H9 (cell line): ENCODE results near the gene LYPD5. TPM values are rescaled to one million over a fixed set of nuclear protein-coding genes. Genes with fewer than 3 reads are reported as not detected.

Experiments
- DNase-seq: peaks from one replicate; pipeline ENCODE4 v3.0.0-alpha.2; 2017
- H2AFZ ChIP-seq: one replicate; pipeline ENCODE4 v1.6.1; 2013; ENCODE audit warnings: mild to moderate bottlenecking, low read length, control low read depth, moderate library complexity
- H2AK5ac ChIP-seq: 2 replicates; pipeline ENCODE4 v1.6.1; 2013; ENCODE audit warnings: low read length, control low read depth, mixed read lengths; ENCODE audit not compliant: insufficient read length
- H2BK120ac ChIP-seq: one replicate; pipeline ENCODE4 v1.6.1; 2013; ENCODE audit warnings: low read depth, mild to moderate bottlenecking, low read length, control low read depth, inconsistent platforms; ENCODE audit not compliant: poor library complexity, severe bottlenecking
- H2BK12ac ChIP-seq: 2 replicates; pipeline ENCODE4 v1.6.1; 2013; ENCODE audit warnings: low read length, control low read depth, mixed read lengths, low read depth; ENCODE audit not compliant: insufficient read length
- H2BK15ac ChIP-seq: 2 replicates; pipeline ENCODE4 v1.6.1; 2013; ENCODE audit warnings: low read depth, low read length, control low read depth
- H2BK20ac ChIP-seq: one replicate; pipeline ENCODE4 v1.6.1; 2013; ENCODE audit warnings: low read depth, mild to moderate bottlenecking, low read length, control low read depth, inconsistent platforms; ENCODE audit not compliant: poor library complexity, severe bottlenecking
- H2BK5ac ChIP-seq: 2 replicates; pipeline ENCODE4 v1.6.1; 2013; ENCODE audit warnings: low read length, control low read depth, mixed read lengths; ENCODE audit not compliant: insufficient read length
- H3K14ac ChIP-seq: 2 replicates; pipeline ENCODE4 v1.6.1; 2013; ENCODE audit warnings: low read length, control low read depth; ENCODE audit not compliant: insufficient read depth
- H3K18ac ChIP-seq: 2 replicates; pipeline ENCODE4 v1.6.1; 2013; ENCODE audit warnings: low read depth, mild to moderate bottlenecking, mixed read lengths, low read length, control low read depth; ENCODE audit not compliant: insufficient read length
- H3K23ac ChIP-seq: 2 replicates; pipeline ENCODE4 v1.6.1; 2013; ENCODE audit warnings: low read length, control low read depth, mixed read lengths, low read depth; ENCODE audit not compliant: insufficient read length
- H3K23me2 ChIP-seq: 2 replicates; pipeline ENCODE4 v1.6.1; 2013; ENCODE audit warnings: low read depth, mild to moderate bottlenecking, mixed read lengths, low read length, control low read depth; ENCODE audit not compliant: insufficient read length, poor library complexity, severe bottlenecking
- H3K27ac ChIP-seq: 2 replicates; pipeline ENCODE4 v1.5.1; 2013; ENCODE audit warnings: low read length, control low read depth, mixed read lengths, low read depth; ENCODE audit not compliant: insufficient read length
- H3K27me3 ChIP-seq: 2 replicates; pipeline ENCODE4 v1.6.1; 2013; ENCODE audit warnings: low read length, control low read depth, inconsistent platforms; ENCODE audit not compliant: insufficient read depth
- H3K4ac ChIP-seq: 2 replicates; pipeline ENCODE4 v1.6.1; 2013; ENCODE audit warnings: low read depth, mild to moderate bottlenecking, control low read depth, inconsistent platforms, low read length, moderate library complexity
- H3K4me1 ChIP-seq: 2 replicates; pipeline ENCODE4 v1.6.1; 2013; ENCODE audit warnings: low read length, control low read depth, inconsistent platforms; ENCODE audit not compliant: insufficient read depth
- H3K4me2 ChIP-seq: 2 replicates; pipeline ENCODE4 v1.6.1; 2013; ENCODE audit warnings: low read length, control low read depth, mixed read lengths; ENCODE audit not compliant: insufficient read length, insufficient read depth
- H3K56ac ChIP-seq: 2 replicates; pipeline ENCODE4 v1.6.1; 2013; ENCODE audit warnings: low read depth, mild to moderate bottlenecking, mixed read lengths, low read length, control low read depth; ENCODE audit not compliant: insufficient read length
- H3K79me1 ChIP-seq: 2 replicates; pipeline ENCODE4 v1.6.1; 2013; ENCODE audit warnings: low read depth, mild to moderate bottlenecking, moderate library complexity, low read length, control low read depth, inconsistent platforms; ENCODE audit not compliant: insufficient read depth, poor library complexity, severe bottlenecking
- H3K79me2 ChIP-seq: 2 replicates; pipeline ENCODE4 v1.6.1; 2013; ENCODE audit warnings: low read length, control low read depth, inconsistent platforms; ENCODE audit not compliant: insufficient read depth
- H3K9ac ChIP-seq: 2 replicates; pipeline ENCODE4 v1.6.1; 2013; ENCODE audit warnings: low read length, control low read depth, mixed read lengths; ENCODE audit not compliant: insufficient read length; ENCODE audit errors: extremely low read depth
- H3K9me3 ChIP-seq: one replicate; pipeline ENCODE4 v1.6.1; 2013; ENCODE audit warnings: low read depth, low read length, inconsistent platforms; ENCODE audit not compliant: control insufficient read depth
- H3T11ph ChIP-seq: one replicate; pipeline ENCODE4 v1.6.1; 2013; ENCODE audit warnings: mild to moderate bottlenecking, low read length, control low read depth, inconsistent platforms
- H4K20me1 ChIP-seq: one replicate; pipeline ENCODE4 v1.6.1; 2013; ENCODE audit not compliant: control insufficient read depth, insufficient read length, insufficient read depth
- H4K5ac ChIP-seq: 2 replicates; pipeline ENCODE4 v1.6.1; 2013; ENCODE audit warnings: low read depth, mild to moderate bottlenecking, mixed read lengths, low read length, control low read depth; ENCODE audit not compliant: insufficient read length
- H4K8ac ChIP-seq: replicated peaks from 2 replicates; pipeline ENCODE4 v1.6.1; 2013; ENCODE audit warnings: low read length, control low read depth, mixed read lengths, low read depth; ENCODE audit not compliant: insufficient read length
- H4K91ac ChIP-seq: 2 replicates; pipeline ENCODE4 v1.6.1; 2013; ENCODE audit warnings: low read depth, mild to moderate bottlenecking, moderate library complexity, mixed read lengths, low read length, control low read depth; ENCODE audit not compliant: insufficient read length
- H3K27ac Mint-ChIP-seq, 3 experiments: 2 replicates in 2 of 3; 3 replicates in 1 of 3; pipeline ENCODE4 v1.8.0; 2020 to 2021; ENCODE audit warnings: mixed read lengths in 3 of 3, mild to moderate bottlenecking in 1 of 3, moderate library complexity in 1 of 3
- H3K27me3 Mint-ChIP-seq: 2 replicates; pipeline ENCODE4 v1.8.0; 2021; ENCODE audit warnings: low read depth, mild to moderate bottlenecking, moderate library complexity, mixed read lengths
- H3K36me3 Mint-ChIP-seq, 3 experiments: 2 replicates in 2 of 3; 3 replicates in 1 of 3; pipeline ENCODE4 v1.8.0; 2020 to 2021; ENCODE audit warnings: low read depth in 3 of 3, mixed read lengths in 3 of 3; ENCODE audit not compliant: insufficient read depth in 1 of 3
- H3K4me1 Mint-ChIP-seq, 2 experiments: 2 replicates each; pipeline ENCODE4 v1.8.0; 2020; ENCODE audit warnings: mixed read lengths in 2 of 2
- H3K4me3 Mint-ChIP-seq, 2 experiments: 2 replicates in 1 of 2; 3 replicates in 1 of 2; pipeline ENCODE4 v1.8.0; 2020 to 2021; ENCODE audit warnings: mild to moderate bottlenecking in 2 of 2, mixed read lengths in 2 of 2, moderate library complexity in 1 of 2
- H3K9me3 Mint-ChIP-seq, 2 experiments: 2 replicates in 1 of 2; 3 replicates in 1 of 2; pipeline ENCODE4 v1.8.0; 2020; ENCODE audit warnings: mild to moderate bottlenecking in 2 of 2, mixed read lengths in 2 of 2, moderate library complexity in 1 of 2
- WGBS: extraction: QIAGEN DNeasy Blood & Tissue Kit; methylation state at CpG from one replicate; pipeline ENCODE4 v1.1.7; 2013; ENCODE audit warnings: missing lambda C conversion rate, low lambda C conversion rate, mixed read lengths; ENCODE audit not compliant: insufficient read length; ENCODE audit errors: extremely low coverage; 5-methylcytosine and 5-hydroxymethylcytosine counted together
- total RNA-seq: library from RNA; stranded (reverse); gene quantifications from 2 replicates; pipeline ENCODE4 v1.2.1, GENCODE V29; 2021
- TF ChIP-seq, protein P1 (sequence below): fragments of 200-600 bp; sonication (generic); conservative IDR thresholded peaks from 3 replicates; pipeline ENCODE4 v1.8.0; 2021; ENCODE audit warnings: antibody characterized with exemption, mild to moderate bottlenecking

LYPD5 gene
- total RNA-seq, 1 experiment from 2014 or later: 0.50 TPM

DNA sequence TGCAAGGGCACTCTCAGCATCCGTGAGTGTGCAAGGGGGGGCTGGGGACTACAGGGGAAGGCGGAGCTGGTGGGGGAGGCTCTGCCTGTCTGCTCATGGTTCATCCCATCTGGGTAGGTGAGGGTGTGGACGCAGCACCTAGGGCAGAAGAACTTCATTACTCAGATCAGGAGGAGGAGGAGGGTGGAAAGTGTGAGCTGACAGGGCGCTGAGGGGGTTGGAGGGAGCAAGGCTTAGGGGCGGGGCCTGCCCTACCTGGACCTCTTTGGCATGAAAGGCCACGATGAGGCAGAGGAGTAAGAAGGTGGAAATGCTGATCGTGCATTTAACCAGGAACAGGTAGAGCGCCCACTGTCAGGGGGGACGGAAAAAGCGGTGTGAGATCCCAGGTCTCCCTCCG lies 26.0 kb downstream of the LYPD5 start:
- no peak overlapping the region for H3K14ac ChIP-seq
- no peak overlapping the region for H3K27ac Mint-ChIP-seq
- H3K36me3 Mint-ChIP-seq: no peaks in the 10 kb centered on the region; a peak in 2 of 7 replicates
- H3K27me3 Mint-ChIP-seq: peaks cover 71% of the 10 kb centered on the region
- no peaks in the 10 kb centered on the region for H4K20me1 ChIP-seq
- H4K8ac ChIP-seq: no peak overlapping the region
- no peak overlapping the region for H3K4me2 ChIP-seq
- H2BK120ac ChIP-seq: no peak overlapping the region
- peaks cover 39 to 55% of the 10 kb centered on the region in 2 experiments for H3K4me1 Mint-ChIP-seq
- H3K27ac ChIP-seq: no peak overlapping the region
- H3K4ac ChIP-seq: no peak overlapping the region
- H3K27me3 ChIP-seq: peaks cover 12% of the 10 kb centered on the region; the same call in 1 of the 2 replicates
- H3K9ac ChIP-seq: no peak overlapping the region
- no peak overlapping the region for H4K91ac ChIP-seq
- H2BK12ac ChIP-seq: no peak overlapping the region
- H3K56ac ChIP-seq: no peak overlapping the region
- no peak overlapping the region for H4K5ac ChIP-seq
- H3K9me3 ChIP-seq: no peaks in the 10 kb centered on the region
- WGBS: no CpG with 5 or more reads among the region's 11 CpGs
- H3K18ac ChIP-seq: no peak overlapping the region
- H2BK20ac ChIP-seq: no peak overlapping the region
- H3T11ph ChIP-seq: no peak overlapping the region
- H2BK15ac ChIP-seq: no peak overlapping the region
- H3K23ac ChIP-seq: no peak overlapping the region
- H2BK5ac ChIP-seq: no peak overlapping the region
- H2AK5ac ChIP-seq: no peak overlapping the region
- H3K23me2 ChIP-seq: peaks cover 7% of the 10 kb centered on the region
- TF ChIP-seq, protein P1, sequence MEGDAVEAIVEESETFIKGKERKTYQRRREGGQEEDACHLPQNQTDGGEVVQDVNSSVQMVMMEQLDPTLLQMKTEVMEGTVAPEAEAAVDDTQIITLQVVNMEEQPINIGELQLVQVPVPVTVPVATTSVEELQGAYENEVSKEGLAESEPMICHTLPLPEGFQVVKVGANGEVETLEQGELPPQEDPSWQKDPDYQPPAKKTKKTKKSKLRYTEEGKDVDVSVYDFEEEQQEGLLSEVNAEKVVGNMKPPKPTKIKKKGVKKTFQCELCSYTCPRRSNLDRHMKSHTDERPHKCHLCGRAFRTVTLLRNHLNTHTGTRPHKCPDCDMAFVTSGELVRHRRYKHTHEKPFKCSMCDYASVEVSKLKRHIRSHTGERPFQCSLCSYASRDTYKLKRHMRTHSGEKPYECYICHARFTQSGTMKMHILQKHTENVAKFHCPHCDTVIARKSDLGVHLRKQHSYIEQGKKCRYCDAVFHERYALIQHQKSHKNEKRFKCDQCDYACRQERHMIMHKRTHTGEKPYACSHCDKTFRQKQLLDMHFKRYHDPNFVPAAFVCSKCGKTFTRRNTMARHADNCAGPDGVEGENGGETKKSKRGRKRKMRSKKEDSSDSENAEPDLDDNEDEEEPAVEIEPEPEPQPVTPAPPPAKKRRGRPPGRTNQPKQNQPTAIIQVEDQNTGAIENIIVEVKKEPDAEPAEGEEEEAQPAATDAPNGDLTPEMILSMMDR: no peak
- H3K79me2 ChIP-seq: no peaks in the 10 kb centered on the region
- H3K4me3 Mint-ChIP-seq: peak overlapping the region in 1 of 2 experiments; percentile 46; a peak in 3 of 5 replicates
- no peak for DNase-seq
- H2AFZ ChIP-seq: no peak overlapping the region
- H3K4me1 ChIP-seq: peaks cover 7% of the 10 kb centered on the region; the same call in 1 of the 2 replicates
- no peaks in the 10 kb centered on the region for H3K79me1 ChIP-seq
- no peaks in the 10 kb centered on the region; a peak in 1 of 5 replicates for H3K9me3 Mint-ChIP-seq
